Astrocyte (in vitro differentiated cells and primary cell): ENCODE measurements around the gene ZFR. TPM values are rescaled to one million over a fixed set of nuclear protein-coding genes. Genes with fewer than 3 reads are reported as not detected.

Source experiments
- DNase-seq: peaks from one replicate; pipeline ENCODE4 v3.0.0-alpha.2; 2010; ENCODE audit warnings: low read depth
- FAIRE-seq: peaks from 2 replicates; lab custom pipeline; 2011; peaks lifted over from hg19 to GRCh38; lab: Jason Lieb, UNC
- H2AFZ ChIP-seq: 2 replicates; pipeline ENCODE4 v1.6.0; 2012; ENCODE audit warnings: low read depth, low read length, inconsistent platforms
- H3K27ac ChIP-seq: 2 replicates; pipeline ENCODE4 v1.5.1; 2011; ENCODE audit warnings: low read depth, low read length, inconsistent platforms
- H3K27me3 ChIP-seq: 2 replicates; pipeline ENCODE4 v1.6.0; 2011; ENCODE audit warnings: low read length, inconsistent platforms; ENCODE audit not compliant: insufficient read depth
- H3K36me3 ChIP-seq: 2 replicates; pipeline ENCODE4 v1.5.1; 2011; ENCODE audit warnings: low read length, inconsistent platforms; ENCODE audit not compliant: insufficient read depth
- H3K4me1 ChIP-seq: 2 replicates; pipeline ENCODE4 v1.5.1; 2011; ENCODE audit warnings: low read length, inconsistent platforms; ENCODE audit not compliant: insufficient read depth
- H3K4me2 ChIP-seq: 2 replicates; pipeline ENCODE4 v1.6.0; 2012; ENCODE audit warnings: low read length, inconsistent platforms
- H3K4me3 ChIP-seq: 2 replicates; pipeline ENCODE4 v1.5.1; 2011; ENCODE audit warnings: low read depth, mild to moderate bottlenecking, low read length, inconsistent platforms; ENCODE audit not compliant: insufficient read depth
- H3K79me2 ChIP-seq: 2 replicates; pipeline ENCODE4 v1.6.0; 2012; ENCODE audit warnings: mild to moderate bottlenecking, low read length, inconsistent platforms; ENCODE audit not compliant: insufficient read depth
- H3K9ac ChIP-seq: 2 replicates; pipeline ENCODE4 v1.6.0; 2012; ENCODE audit warnings: mild to moderate bottlenecking, low read length, inconsistent platforms
- H3K9me3 ChIP-seq: 2 replicates; pipeline ENCODE4 v1.5.1; 2012; ENCODE audit warnings: low read depth, mild to moderate bottlenecking, low read length, inconsistent platforms; ENCODE audit not compliant: insufficient read depth
- H4K20me1 ChIP-seq: 2 replicates; pipeline ENCODE4 v1.6.0; 2012; ENCODE audit warnings: low read length, inconsistent platforms; ENCODE audit not compliant: insufficient read depth
- H3K27ac Mint-ChIP-seq: one replicate; pipeline ENCODE4 v1.8.0; 2021; ENCODE audit warnings: mild to moderate bottlenecking, mixed read lengths; ENCODE audit not compliant: unreplicated experiment
- H3K27me3 Mint-ChIP-seq: one replicate; pipeline ENCODE4 v1.8.0; 2021; ENCODE audit warnings: low read depth, mixed read lengths; ENCODE audit not compliant: unreplicated experiment
- H3K36me3 Mint-ChIP-seq: one replicate; pipeline ENCODE4 v1.8.0; 2021; ENCODE audit warnings: low read depth, mixed read lengths; ENCODE audit not compliant: unreplicated experiment
- H3K4me1 Mint-ChIP-seq: one replicate; pipeline ENCODE4 v1.8.0; 2021; ENCODE audit warnings: low read depth, mixed read lengths; ENCODE audit not compliant: unreplicated experiment
- H3K4me3 Mint-ChIP-seq: one replicate; pipeline ENCODE4 v1.8.0; 2021; ENCODE audit warnings: mild to moderate bottlenecking, moderate library complexity, mixed read lengths; ENCODE audit not compliant: unreplicated experiment
- H3K9me3 Mint-ChIP-seq: one replicate; pipeline ENCODE4 v1.8.0; 2021; ENCODE audit warnings: mild to moderate bottlenecking, mixed read lengths; ENCODE audit not compliant: unreplicated experiment
- CTCF ChIP-seq: IDR thresholded peaks from 2 replicates; pipeline ENCODE4 v1.5.1; 2011; ENCODE audit warnings: low read depth, mild to moderate bottlenecking, inconsistent platforms, low read length, moderate library complexity; ENCODE audit not compliant: insufficient read depth
- EZH2 ChIP-seq: IDR thresholded peaks from 2 replicates; pipeline ENCODE4 v1.6.1; 2012; ENCODE audit warnings: mild to moderate bottlenecking, low read length, inconsistent platforms; ENCODE audit not compliant: insufficient read depth
- total RNA-seq: library from RNA; stranded (reverse); gene quantifications from 2 replicates; pipeline ENCODE4 v1.2.1, GENCODE V29; 2021

Gene ZFR
- total RNA-seq, 1 donor from 2014 or later = 68.4 TPM

- no peak overlapping the region for H3K27ac ChIP-seq
- H3K9me3 Mint-ChIP-seq = no peaks in the 10 kb centered on the region
- no peak overlapping the region for H3K4me3 Mint-ChIP-seq
- peaks cover 55% of the 10 kb centered on the region for H3K36me3 ChIP-seq
- no peaks in the 10 kb centered on the region for H3K27me3 ChIP-seq
- no peaks in the 10 kb centered on the region for H3K4me1 ChIP-seq
- no peak overlapping the region for H3K4me3 ChIP-seq
- H4K20me1 ChIP-seq = peaks cover 23% of the 10 kb centered on the region
- no peaks in the 10 kb centered on the region for H3K79me2 ChIP-seq
- H3K4me2 ChIP-seq = no peak overlapping the region
- H2AFZ ChIP-seq = no peak overlapping the region
- no peaks in the 10 kb centered on the region for H3K9me3 ChIP-seq
- H3K9ac ChIP-seq = no peak overlapping the region
- H3K4me1 Mint-ChIP-seq = peaks cover 17% of the 10 kb centered on the region
- no peak for TF ChIP-seq EZH2
- no peak for TF ChIP-seq CTCF
- H3K27me3 Mint-ChIP-seq = no peaks in the 10 kb centered on the region
- DNase-seq = no peak
- peaks cover 17% of the 10 kb centered on the region for H3K36me3 Mint-ChIP-seq
- no peak for FAIRE-seq
- H3K27ac Mint-ChIP-seq = no peak overlapping the region
Measured at GRCh38 chr5:32394981-32395380, 49.6 kb downstream of the ZFR start.

- no peaks in the 10 kb centered on the region for H3K27me3 ChIP-seq
- H3K27ac ChIP-seq = no peak overlapping the region
- H3K4me3 ChIP-seq = no peak overlapping the region
- H3K9me3 ChIP-seq = no peaks in the 10 kb centered on the region
- H3K9ac ChIP-seq = no peak overlapping the region
- Mint-ChIP-seq H3K4me3 (no peak overlapping the region), H3K4me1 (peaks cover 20% of the 10 kb centered on the region), H3K27ac (peak overlapping the region; percentile 96), H3K27me3 (no peaks in the 10 kb centered on the region), H3K36me3 (peaks cover 13% of the 10 kb centered on the region), H3K9me3 (no peaks in the 10 kb centered on the region)
- TF ChIP-seq CTCF (no peak), EZH2 (no peak)
- H3K79me2 ChIP-seq = no peaks in the 10 kb centered on the region
- H3K36me3 ChIP-seq = peaks cover 59% of the 10 kb centered on the region
- FAIRE-seq (no peak), DNase-seq (no peak)
- no peak overlapping the region for H3K4me2 ChIP-seq
- peaks cover 17% of the 10 kb centered on the region for H4K20me1 ChIP-seq
- H3K4me1 ChIP-seq = no peaks in the 10 kb centered on the region
- no peak overlapping the region for H2AFZ ChIP-seq
Measured at GRCh38 chr5:32392039-32392438, 52.5 kb downstream of the ZFR start.

GRCh38 chr5:32390819-32391591 is 53.5 kb downstream of the ZFR start:
- TF ChIP-seq EZH2 = no peak
- no peaks in the 10 kb centered on the region for H3K4me1 ChIP-seq
- Mint-ChIP-seq H3K4me3 (no peak overlapping the region), H3K36me3 (peaks cover 11% of the 10 kb centered on the region), H3K9me3 (no peaks in the 10 kb centered on the region), H3K27ac (peak overlapping the region; percentile 96), H3K27me3 (no peaks in the 10 kb centered on the region), H3K4me1 (peaks cover 20% of the 10 kb centered on the region)
- H3K9me3 ChIP-seq = no peaks in the 10 kb centered on the region
- no peaks in the 10 kb centered on the region for H3K79me2 ChIP-seq
- H3K36me3 ChIP-seq = peaks cover 63% of the 10 kb centered on the region
- DNase-seq (peak; percentile 88), FAIRE-seq (no peak)
- no peak overlapping the region for H3K4me3 ChIP-seq
- no peak overlapping the region for H3K4me2 ChIP-seq
- H2AFZ ChIP-seq = no peak overlapping the region
- no peak overlapping the region for H3K9ac ChIP-seq
- H3K27me3 ChIP-seq = no peaks in the 10 kb centered on the region
- H4K20me1 ChIP-seq = peaks cover 17% of the 10 kb centered on the region
- H3K27ac ChIP-seq = peak overlapping the region; percentile 44
